GM18519 (cell line): ENCODE measurements around the gene NHLRC2.

Experiments used
- ATAC-seq: cut with Tn5 transposase; IDR thresholded peaks from one replicate; pipeline ENCODE4 v1.9.1; 2021; ENCODE audit warnings: mild to moderate bottlenecking, moderate library complexity; ENCODE audit not compliant: unreplicated experiment, low FRiP score

The NHLRC2 gene

DNA sequence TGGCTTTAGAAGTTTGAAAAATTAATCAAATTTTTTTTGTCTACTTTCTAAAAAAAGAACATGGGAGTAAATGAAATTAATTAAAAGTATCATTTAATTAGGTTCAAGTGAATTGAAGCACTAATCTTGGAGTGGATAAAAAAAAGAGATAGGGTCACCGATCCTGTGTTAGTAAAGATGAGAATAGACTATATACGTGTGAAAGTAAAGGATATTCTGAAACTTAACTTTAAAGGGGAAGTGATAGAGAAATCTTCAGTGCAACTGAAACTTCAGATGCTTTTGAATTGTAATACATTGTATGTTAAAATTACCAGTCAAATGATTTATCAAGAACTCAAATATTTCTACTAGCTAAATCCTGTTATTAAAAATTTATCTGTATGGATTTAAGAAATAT is 4.8 kb downstream of the NHLRC2 start:
- peak; percentile 48 for ATAC-seq

DNA sequence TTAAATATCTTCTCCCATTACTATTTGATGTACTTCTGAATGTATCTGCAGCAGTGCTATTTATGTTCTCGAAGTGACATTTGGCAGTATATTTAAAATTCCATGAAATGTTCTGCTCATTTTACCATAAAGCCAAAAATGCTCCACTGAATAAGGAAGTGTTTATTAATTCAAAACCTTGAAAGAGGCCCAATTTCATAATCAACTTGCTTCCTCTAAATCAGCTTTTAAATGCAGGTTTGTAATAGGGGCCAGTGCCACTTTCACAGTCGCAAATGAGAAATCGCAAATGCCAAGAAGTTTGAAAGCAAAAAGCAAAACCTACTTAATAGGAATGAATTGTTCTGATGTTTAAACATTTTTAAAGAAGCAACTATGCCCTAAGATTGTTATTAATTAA is 11.4 kb downstream of the NHLRC2 start:
- ATAC-seq, result no peak

DNA sequence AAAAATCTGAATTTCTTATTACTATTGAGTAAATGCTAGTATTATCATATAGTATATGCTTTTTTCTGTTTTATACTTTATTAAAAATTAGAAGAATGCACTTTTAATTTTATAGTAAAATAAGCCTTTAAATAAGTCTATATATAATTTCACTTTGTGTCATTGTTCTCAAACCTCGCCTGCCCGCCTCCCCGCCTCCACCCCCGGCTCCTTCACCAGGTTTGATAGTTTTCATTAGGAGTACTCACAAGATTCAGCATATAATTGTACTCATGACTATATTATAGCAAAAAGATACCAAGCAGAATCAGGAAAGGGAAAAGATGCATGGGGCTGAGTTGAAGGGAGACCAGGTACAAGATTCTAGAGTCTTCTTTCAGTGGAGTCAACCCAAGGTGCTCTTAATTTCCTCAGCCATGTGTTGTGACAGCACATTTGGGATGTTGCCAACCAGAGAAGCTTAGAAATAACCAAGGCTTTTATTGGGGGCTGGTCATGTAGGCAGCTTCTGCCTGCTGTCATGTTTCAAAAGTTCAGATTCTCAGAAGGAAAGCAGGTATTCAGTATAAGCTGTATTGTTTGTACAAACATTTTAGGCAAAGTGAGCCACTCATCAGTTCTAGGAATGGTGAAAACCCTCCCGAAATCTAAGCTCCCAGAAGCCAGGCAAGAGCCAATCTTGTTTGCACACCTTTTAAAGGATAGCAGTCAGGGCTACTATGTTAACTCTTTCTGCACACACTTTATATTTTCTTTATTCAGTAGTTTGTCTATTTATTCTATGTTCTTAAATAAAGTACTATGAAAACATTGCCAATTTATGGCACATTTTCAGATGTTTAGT is 12.3 kb downstream of the NHLRC2 start:
- ATAC-seq, result no peak

DNA sequence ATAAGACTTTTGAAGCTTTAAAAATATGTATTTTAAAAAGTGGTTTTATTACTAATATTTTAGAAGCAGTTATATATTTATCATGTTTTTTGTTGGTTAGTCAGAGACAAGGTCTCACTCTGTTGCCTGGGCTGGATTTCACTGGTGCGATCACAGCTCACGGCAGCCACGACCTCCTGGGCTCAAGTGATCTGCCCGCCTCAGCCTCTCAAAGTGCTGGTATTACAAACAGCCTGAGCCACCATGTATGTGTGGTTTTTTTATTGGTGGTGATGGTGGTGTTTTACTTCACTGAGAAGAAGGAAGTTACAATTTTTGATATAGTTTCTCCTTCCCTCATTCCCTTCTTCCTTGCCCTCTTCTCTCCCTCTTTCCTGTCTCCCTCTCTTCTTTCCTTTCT is 13.4 kb downstream of the NHLRC2 start:
- ATAC-seq, result no peak

DNA sequence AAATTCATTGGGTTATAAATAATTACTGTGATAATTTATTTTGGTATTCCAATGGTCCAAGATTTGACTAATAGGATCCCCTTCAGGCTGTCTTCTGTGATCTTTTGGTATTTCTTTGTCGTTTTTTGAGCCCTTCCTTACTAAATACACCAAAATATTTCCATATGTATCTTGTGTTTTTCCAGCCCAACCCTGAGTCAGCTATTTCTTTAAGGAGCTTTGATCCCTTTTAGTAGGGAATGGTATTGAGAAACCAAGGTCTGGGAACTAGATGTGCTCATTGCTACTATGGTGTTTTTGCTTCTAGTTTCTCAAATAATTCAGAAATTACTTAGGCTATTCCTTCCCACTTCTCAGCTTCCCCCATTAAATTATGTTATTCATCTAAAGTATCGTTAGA is 15.3 kb downstream of the NHLRC2 start:
- no peak for ATAC-seq

DNA sequence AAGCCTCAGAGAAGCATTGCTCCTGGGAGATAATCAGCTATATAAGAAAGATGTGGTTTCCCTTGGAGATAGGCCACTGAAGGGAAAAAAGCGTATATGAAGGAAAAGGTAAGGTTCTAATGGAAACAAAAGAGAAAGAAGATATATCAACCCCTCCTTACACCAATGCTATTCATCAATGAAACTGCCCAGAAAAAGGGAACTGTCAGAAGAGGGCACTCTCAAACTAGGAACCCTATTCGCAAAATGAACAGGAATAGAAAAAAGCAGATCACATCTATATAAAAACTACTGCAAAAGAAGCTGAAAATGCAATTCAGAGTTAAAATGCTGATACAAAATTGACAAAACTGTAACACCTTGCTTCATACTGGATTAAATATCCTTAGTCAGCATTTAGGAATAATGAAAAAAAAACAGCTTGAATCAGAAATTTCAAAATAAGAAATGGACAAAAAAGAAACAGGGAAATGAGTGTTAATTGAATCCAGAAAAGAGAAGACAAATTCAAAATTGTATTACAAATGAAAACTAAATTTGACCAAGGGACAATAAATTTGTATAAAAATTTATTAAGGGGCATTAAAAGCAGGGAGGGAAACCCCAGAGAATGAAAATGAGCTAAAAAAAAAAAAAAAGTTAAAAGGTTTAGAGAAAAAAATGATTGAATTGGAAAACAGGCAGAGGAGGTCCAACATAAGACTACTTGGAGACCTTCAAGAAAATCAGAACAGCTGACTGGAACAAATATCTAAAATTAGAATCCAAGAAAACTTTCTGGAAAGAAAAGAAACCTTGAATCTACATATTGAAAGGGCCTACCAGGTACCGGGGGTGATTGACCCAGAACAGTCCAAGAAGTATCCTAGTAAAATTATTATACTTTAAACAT is 17.9 kb downstream of the NHLRC2 start:
- ATAC-seq, result no peak

DNA sequence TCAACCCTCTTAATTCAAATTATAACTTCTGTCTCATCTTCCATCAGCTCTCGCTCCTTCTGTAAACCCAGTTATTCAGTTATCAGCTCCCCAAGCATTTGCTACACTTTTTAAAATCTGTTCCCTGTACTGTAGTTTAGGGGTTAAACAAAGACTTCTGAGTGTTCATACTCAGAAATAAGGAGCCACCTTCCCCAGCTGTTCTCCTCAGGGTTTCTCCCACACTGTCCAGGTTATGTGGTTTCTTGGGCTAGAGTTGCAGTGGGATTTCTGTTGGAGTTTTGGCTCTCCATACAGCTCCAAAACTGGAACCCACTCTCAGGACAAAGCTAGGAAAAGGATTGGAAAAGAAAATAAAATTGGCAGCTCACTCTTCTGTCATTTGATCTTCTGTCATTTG is 20.8 kb downstream of the NHLRC2 start:
- no peak for ATAC-seq

DNA sequence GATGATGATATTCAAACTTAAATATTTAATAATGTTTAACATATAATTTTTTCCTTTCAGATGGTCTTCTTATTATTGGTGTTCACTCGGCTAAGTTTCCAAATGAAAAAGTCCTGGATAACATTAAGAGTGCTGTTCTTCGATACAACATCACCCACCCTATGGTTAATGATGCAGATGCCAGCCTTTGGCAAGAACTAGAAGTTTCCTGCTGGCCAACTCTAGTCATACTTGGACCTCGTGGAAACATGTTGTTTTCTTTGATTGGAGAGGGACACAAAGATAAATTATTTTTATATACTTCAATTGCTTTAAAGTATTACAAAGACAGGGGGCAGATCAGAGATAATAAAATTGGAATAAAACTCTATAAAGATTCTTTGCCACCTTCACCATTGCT is 22.0 kb downstream of the NHLRC2 start:
- no peak for ATAC-seq

DNA sequence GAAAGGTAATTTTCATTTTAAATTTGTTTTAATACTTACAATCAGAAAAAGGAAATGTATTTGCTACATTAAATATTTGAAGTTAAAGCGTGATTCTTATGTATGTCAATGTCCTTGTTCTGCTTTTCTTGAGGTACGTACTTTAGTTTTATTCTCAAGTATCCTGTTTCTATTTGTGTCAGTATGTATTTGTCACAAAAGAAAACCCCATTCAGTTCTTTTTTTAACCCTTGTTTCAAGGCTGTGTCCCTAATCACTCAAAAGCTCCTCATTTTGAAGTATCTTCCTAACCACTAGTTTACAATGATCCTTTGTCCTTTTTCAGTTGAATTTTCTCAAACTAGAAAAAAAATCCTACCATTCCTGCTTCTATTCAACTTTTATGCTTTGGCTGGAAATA is 25.2 kb downstream of the NHLRC2 start:
- peak; percentile 79 for ATAC-seq

DNA sequence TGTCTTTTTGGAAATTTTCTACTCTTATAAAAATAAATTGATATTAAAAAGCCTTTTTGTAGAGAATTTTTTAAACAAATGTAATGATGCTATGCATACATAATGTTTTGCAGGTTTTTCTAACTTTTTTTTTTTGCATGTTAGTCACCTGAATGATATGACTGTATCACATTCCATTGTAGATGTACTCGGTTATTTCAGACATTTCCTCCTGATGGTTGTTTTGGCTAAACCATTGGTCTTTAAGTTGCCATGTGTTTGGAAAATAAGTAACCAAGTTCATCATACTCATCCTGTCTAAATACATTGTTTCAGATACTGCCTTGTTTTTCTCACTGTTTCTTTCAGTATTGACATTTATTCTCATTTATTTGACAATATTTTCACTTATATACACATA is 25.8 kb downstream of the NHLRC2 start:
- ATAC-seq, result no peak

DNA sequence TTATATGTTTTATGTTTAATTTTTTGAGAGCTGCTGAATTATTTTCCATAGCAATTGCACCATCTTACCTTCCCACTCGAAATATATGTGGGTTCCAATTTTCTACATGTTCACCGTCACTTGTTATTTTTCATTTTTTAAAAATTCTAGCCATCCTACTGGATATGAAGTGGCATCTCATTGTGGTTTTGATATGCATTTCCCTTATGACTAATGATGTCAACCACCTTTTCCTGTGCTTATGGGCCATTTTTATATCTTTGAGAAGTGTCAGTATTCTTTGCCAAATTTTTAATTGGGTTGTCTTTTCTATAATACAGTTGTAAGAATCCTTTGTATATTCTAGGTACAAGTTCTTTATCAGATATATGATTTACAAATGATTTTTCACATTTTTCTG is 27.8 kb downstream of the NHLRC2 start:
- no peak for ATAC-seq

DNA sequence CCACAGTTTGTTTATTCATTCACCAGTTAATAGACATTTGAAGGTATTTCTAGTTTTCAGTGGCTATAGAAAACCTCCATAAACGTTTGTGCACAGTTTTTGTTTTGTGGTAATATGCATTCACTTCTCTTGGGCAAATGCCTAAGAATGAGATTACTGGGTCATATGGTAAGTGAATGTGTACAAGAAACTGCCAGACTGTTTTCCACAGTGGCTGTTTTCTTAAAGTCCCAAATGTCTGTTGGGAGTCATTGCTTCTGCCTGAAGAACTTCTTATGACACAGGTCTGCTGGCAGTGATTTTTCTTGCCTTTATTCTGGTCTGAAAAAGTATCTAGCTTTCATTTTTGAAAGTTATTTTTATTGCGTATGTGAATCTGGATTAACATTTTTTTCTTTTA is 35.5 kb downstream of the NHLRC2 start:
- no peak for ATAC-seq

DNA sequence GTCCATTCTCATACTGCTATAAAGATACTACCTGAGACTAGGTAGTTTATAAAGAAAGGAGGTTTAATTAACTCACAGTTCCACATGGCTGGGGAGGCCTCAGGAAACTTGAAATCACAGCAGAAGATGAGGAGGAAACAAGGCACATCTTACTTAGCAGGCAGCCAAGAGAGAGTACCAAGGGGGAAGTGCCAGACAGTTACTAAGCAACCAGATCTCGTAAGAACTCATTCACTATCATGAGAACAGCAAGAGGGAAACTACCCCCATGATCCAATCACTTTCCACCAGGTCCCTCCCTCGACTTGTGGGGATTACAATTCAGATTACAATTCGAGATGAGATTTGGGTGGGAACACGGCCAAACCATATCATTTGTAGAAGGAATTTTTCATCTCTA is 36.3 kb downstream of the NHLRC2 start:
- no peak for ATAC-seq

DNA sequence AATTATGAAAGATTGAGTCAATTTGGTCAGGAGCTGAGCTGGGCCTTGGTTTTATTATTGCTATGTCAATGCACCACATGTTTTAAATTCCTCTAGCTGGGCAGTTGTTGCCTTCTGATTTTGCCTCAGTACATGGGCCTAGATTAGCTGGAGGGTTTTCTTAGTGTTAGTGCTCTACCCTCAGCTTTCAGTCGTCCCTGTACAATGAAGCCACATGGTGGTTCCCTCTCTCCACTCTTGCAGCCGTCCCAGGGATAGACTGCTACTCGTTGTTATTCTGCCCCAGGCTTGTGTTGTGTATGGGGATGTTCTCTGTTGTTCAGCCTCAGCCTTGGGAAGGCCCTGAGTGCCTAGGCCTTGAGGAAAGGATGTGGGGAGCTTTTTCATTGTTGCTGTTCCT is 37.0 kb downstream of the NHLRC2 start:
- ATAC-seq, result no peak

DNA sequence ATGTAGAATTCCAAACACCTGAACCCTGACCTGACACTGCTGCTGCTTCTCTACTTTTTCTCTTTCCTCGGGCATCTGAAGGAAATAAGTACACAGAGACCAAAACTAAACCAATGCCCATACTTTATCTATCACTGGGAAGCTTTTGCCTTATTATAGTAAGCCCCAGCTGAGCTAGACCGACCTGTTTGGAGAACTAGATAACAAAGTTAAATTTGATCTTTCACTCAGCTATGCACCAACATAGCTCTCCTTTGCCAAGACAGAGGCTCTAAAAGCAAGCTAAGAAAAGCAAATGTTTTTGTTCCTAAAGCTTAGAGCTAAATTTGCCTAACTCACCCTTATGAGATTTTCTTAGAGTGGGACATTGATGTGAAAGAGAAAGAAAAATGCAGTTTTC is 39.1 kb downstream of the NHLRC2 start:
- ATAC-seq, result no peak

DNA sequence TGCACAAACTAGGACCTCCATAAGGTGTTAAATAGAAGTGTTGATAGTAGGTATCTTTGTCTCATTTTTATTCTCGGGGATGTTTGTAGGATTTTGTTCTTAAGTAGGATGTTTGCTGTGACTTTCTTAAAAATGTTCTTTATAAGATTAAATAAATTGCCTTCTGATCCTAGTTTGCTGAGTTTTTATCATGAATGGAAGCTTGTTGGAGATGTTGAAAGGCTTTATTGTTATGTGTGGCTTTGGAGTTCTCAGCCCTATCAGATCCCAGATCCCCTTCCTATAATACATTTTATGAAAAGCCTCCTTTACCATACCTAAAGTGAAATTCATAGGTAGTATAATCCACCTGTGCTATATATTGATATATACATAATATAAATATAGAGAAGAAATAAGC is 40.1 kb downstream of the NHLRC2 start:
- ATAC-seq, result no peak

DNA sequence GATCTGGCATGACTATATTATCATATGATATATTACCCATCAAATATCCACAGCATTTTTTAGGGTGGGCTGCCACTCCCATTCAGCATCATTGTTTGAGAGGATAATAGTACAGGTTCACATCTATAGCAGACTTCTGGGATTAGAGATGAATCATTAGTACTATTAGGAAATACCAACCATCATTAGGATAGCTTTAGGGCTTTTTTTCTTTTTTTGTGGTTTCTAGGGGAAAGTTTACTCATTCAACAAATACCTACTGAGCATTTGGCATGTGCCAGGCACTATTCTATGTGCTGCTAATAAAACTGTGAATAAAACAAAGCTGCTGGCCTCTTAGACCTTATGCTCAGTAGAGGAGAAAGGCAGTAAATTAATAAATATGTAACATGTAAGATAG is 40.6 kb downstream of the NHLRC2 start:
- ATAC-seq, result no peak

DNA sequence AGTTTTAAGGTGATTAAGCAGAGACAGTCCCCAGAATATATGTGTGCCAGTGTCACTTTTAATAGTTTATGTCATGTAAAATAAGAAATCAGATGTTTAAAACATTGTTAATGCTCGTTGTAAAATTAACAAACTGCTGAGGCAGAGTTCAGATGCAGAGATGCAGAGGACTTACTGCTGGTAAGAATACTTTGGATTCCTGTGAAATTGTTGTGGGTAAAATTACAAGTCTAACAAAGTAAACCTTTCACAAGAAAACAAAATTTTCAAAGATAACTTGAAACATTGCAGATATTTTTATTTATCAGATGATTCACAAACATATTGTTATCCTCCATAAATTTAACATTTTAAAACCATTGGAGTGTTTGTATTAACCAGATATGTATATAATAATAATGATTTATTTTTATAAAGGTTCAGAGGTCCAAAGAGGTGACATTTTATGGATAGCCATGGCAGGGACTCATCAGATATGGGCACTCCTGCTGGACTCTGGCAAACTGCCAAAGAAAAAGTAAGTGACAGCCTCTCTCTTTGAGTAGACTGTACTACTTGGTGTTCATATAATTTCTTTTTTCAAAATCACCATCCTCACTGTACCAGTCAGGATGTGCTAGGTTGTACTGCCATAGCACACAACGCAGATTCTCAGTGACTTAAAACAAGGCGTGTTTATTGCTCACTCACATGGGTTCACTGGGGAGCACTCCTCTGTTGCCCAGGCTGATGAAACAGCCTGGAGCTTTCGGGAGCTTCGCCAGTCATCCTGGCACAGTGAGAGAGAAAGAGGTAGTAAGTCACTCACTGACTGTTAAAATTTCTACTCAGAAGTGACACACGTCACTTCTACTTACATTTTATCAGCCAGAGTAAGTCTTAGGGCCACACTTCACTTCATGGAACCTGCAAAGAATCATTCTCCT is 43.5 kb downstream of the NHLRC2 start:
- ATAC-seq, result no peak

DNA sequence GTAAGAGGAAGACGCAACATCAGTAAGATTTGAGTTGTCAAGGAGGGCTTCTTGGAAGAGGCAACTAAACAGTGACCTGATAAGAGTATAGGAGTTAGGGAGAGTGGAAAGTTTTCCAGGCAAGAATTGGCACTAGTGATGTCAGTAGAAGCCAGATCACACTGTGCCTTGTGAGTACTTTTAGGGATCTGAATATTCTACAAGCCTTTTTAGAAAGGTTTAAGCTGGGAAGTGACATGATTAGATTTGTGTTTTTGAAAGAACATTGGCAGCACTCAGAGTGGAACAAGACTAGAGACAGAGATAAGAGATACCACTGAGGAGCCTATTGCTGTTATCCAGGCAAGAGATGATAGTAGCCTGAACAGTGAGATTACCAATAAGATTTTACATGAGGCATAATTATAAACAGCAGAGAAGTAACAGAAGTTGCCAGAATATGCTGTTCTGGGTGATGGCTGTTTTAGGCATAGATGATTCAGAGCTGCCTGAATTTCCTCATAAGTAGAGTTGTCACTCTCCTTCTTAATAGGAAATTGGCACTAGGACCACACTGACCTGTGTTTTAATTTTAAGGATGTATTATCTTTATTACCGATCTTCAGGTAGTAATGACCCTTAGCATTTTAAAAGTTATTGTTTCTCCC is 45.6 kb downstream of the NHLRC2 start:
- ATAC-seq, result no peak

DNA sequence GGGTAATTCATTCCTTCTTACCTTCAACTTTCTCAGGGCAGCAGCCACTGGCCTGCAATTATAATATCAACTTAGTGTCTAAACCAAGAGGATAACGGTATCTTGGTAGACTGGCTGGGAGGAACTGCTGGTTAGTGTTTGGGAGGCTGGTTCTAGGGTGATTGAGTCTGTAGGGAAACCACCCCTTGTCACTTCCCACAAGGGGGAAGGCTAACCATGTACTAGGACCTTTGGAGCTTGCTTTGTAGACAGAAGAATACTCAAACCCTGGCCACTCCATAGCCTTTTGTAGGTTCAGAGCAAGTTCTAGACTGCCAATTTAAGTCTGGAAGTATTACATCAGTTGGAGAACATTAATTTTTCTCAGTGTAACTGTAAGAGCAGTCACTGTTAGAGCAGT is 51.3 kb downstream of the NHLRC2 start:
- ATAC-seq, result no peak
